HG03432 (cell line): ENCODE data around the gene CDH23.

Source experiments
- ATAC-seq: cut with Tn5 transposase; IDR thresholded peaks from one replicate; pipeline ENCODE4 v1.9.1; 2021; ENCODE audit warnings: mild to moderate bottlenecking, moderate library complexity; ENCODE audit not compliant: unreplicated experiment

Gene CDH23

GRCh38 chr10:71392292-71392691, 4.4 kb upstream of the CDH23 start:
- ATAC-seq: no peak

GRCh38 chr10:71392791-71393781, 3.6 kb upstream of the CDH23 start:
- no peak for ATAC-seq

- ATAC-seq: no peak
Observed at GRCh38 chr10:71393841-71394475, 2.8 kb upstream of the CDH23 start.

- ATAC-seq: no peak
Observed at GRCh38 chr10:71394926-71395562, 1.7 kb upstream of the CDH23 start.

- no peak for ATAC-seq
Observed at GRCh38 chr10:71395621-71396020, 1.1 kb upstream of the CDH23 start.

GRCh38 chr10:71396084-71396710, 523 bp upstream of the CDH23 start:
- no peak for ATAC-seq

GRCh38 chr10:71397296-71398212, 834 bp downstream of the CDH23 start:
- no peak for ATAC-seq

- ATAC-seq: no peak
Observed at GRCh38 chr10:71398976-71399375, 2.3 kb downstream of the CDH23 start.

- no peak for ATAC-seq
Observed at GRCh38 chr10:71399946-71400345, 3.2 kb downstream of the CDH23 start.

- ATAC-seq: no peak
Observed at GRCh38 chr10:71401056-71401455, 4.3 kb downstream of the CDH23 start.

- no peak for ATAC-seq
Observed at GRCh38 chr10:71402005-71402404, 5.3 kb downstream of the CDH23 start.

- no peak for ATAC-seq
Observed at GRCh38 chr10:71404503-71405295, 8.0 kb downstream of the CDH23 start.

- no peak for ATAC-seq
Observed at GRCh38 chr10:71406878-71407277, 10.2 kb downstream of the CDH23 start.

GRCh38 chr10:71408436-71409225, 11.9 kb downstream of the CDH23 start:
- no peak for ATAC-seq

GRCh38 chr10:71409516-71410104, 12.9 kb downstream of the CDH23 start:
- ATAC-seq: no peak

- ATAC-seq: no peak
Observed at GRCh38 chr10:71413581-71413980, 16.9 kb downstream of the CDH23 start.

- no peak for ATAC-seq
Observed at GRCh38 chr10:71414359-71414758, 17.6 kb downstream of the CDH23 start.

- no peak for ATAC-seq
Observed at GRCh38 chr10:71419002-71419540, 22.4 kb downstream of the CDH23 start.
